HCT116 (cell line): ENCODE data around the gene ZNF845. TPM values are rescaled to one million over a fixed set of nuclear protein-coding genes. Genes with fewer than 3 reads are reported as not detected.

Source experiments
- ATAC-seq: fragments of 200-7000 bp; cut with Tn5 transposase; 2 replicates; pipeline ENCODE4 v1.9.1; 2020; ENCODE audit warnings: mild to moderate bottlenecking, moderate library complexity
- BruUV-seq: library from RNA; stranded (reverse); fragments of 400-500 nt; replicated peaks from 2 replicates; lab custom pipeline; 2021; lab: Mats Ljungman, UMichigan
- CTCF ChIA-PET: fragments of 300-600 bp; sonication (Branson Sonifier 250); formaldehyde crosslinking; loops from one replicate; lab custom pipeline; 2021; ENCODE audit warnings: antibody characterized with exemption; lab: Charles Lee
- POLR2A ChIA-PET: fragments of 300-600, 350-600 bp; sonication (Branson Sonifier 250); formaldehyde crosslinking; loops from one replicate; lab custom pipeline; 2021; ENCODE audit warnings: antibody characterized with exemption; lab: Charles Lee
- RAD21 ChIA-PET, 2 experiments: fragments of 300-600 bp; sonication (Branson Sonifier 250); formaldehyde crosslinking; loops; one replicate each; lab custom pipeline; 2023; ENCODE audit warnings: low total read pairs in 2 of 2; ENCODE audit not compliant: uncharacterized antibody in 2 of 2, unreplicated experiment in 2 of 2, low non-redundant PET in 1 of 2; lab: Charles Lee
- DNase-seq: peaks from one replicate; pipeline ENCODE4 v3.0.0-alpha.2; 2010; ENCODE audit warnings: low read depth, low spot score
- H2AFZ ChIP-seq: fragments of 200-600 bp; shearing (Covaris generic), sonication (generic); 2 replicates; pipeline ENCODE4 v1.6.1; 2017; ENCODE audit warnings: low read depth, mixed run types, mixed read lengths, antibody characterized with exemption, low read length; ENCODE audit not compliant: poor library complexity, severe bottlenecking
- H3K27ac ChIP-seq: 2 replicates; pipeline ENCODE4 v1.5.1; 2012; ENCODE audit warnings: low read depth, low read length
- H3K27me3 ChIP-seq: fragments of 200-600 bp; sonication (generic); 2 replicates; pipeline ENCODE4 v1.6.1; 2016; ENCODE audit warnings: mixed run types, low read length, mixed read lengths; ENCODE audit not compliant: insufficient read depth
- H3K36me3 ChIP-seq, 2 experiments: fragments of 200-500 bp in 1 of 2; fragments of 200-600 bp in 1 of 2; sonication (Bioruptor generic) in 1 of 2; sonication (generic) in 1 of 2; 2 replicates each; pipeline versions ENCODE4 v1.5.1 to v1.6.1; 2014 to 2016; ENCODE audit warnings: low read length in 2 of 2, inconsistent platforms in 1 of 2, mixed read lengths in 1 of 2, mixed run types in 1 of 2; ENCODE audit not compliant: insufficient read depth in 2 of 2, control insufficient read depth in 1 of 2
- H3K4me1 ChIP-seq, 2 experiments: fragments of 200-600 bp in 1 of 2; sonication (generic) in 1 of 2; 2 replicates each; pipeline versions ENCODE4 v1.5.1 to v1.6.1; 2012 to 2017; ENCODE audit warnings: low read length in 2 of 2, inconsistent platforms in 1 of 2, mild to moderate bottlenecking in 1 of 2, mixed read lengths in 1 of 2, mixed run types in 1 of 2, moderate library complexity in 1 of 2; ENCODE audit not compliant: insufficient read depth in 2 of 2, control insufficient read depth in 1 of 2
- H3K4me2 ChIP-seq: fragments of 200-600 bp; sonication (generic); 2 replicates; pipeline ENCODE4 v1.6.1; 2017; ENCODE audit warnings: mixed run types, low read length, mixed read lengths
- H3K4me3 ChIP-seq, 2 experiments: fragments of 200-600 bp in 1 of 2; sonication (generic) in 1 of 2; replicated peaks in 1 of 2; 2 replicates each; pipeline ENCODE4 v1.5.1; 2011 to 2016; ENCODE audit warnings: low read length in 2 of 2, control low read depth in 1 of 2, low read depth in 1 of 2, mild to moderate bottlenecking in 1 of 2, mixed read lengths in 1 of 2, mixed run types in 1 of 2
- H3K79me2 ChIP-seq: fragments of 200-600 bp; sonication (generic); 2 replicates; pipeline ENCODE4 v1.6.1; 2017; ENCODE audit warnings: mild to moderate bottlenecking, mixed run types, low read length, moderate library complexity, mixed read lengths; ENCODE audit not compliant: insufficient read depth
- H3K9ac ChIP-seq: fragments of 200-600 bp; sonication (generic); 2 replicates; pipeline ENCODE4 v1.6.1; 2016; ENCODE audit warnings: low read length, mixed read lengths
- H3K9me2 ChIP-seq: fragments of 200-600 bp; sonication (generic), shearing (Covaris generic); 2 replicates; pipeline ENCODE4 v1.6.1; 2017; ENCODE audit warnings: mixed run types, mild to moderate bottlenecking, moderate library complexity; ENCODE audit not compliant: insufficient read depth
- H3K9me3 ChIP-seq, 2 experiments: fragments of 200-500 bp in 1 of 2; fragments of 200-600 bp in 1 of 2; sonication (Bioruptor generic) in 1 of 2; sonication (generic) in 1 of 2; 2 replicates each; pipeline ENCODE4 v1.6.1; 2014 to 2017; ENCODE audit warnings: low read length in 2 of 2, mixed read lengths in 2 of 2, inconsistent platforms in 1 of 2, low read depth in 1 of 2, mild to moderate bottlenecking in 1 of 2, mixed run types in 1 of 2, moderate library complexity in 1 of 2; ENCODE audit not compliant: control insufficient read depth in 1 of 2, insufficient read depth in 1 of 2
- H4K20me1 ChIP-seq: fragments of 200-600 bp; sonication (generic), shearing (Covaris generic); 2 replicates; pipeline ENCODE4 v1.6.1; 2017; ENCODE audit warnings: mixed run types, mild to moderate bottlenecking, moderate library complexity; ENCODE audit not compliant: insufficient read depth
- CBX3 ChIP-seq: IDR thresholded peaks from 2 replicates; pipeline ENCODE4 v1.6.1; 2012; ENCODE audit warnings: low read depth
- CEBPB ChIP-seq: IDR thresholded peaks from 2 replicates; pipeline ENCODE4 v1.6.1; 2012; ENCODE audit warnings: low read depth
- EGR1 ChIP-seq: IDR thresholded peaks from 2 replicates; pipeline ENCODE4 v1.6.1; 2012; ENCODE audit warnings: low read depth
- ELF1 ChIP-seq: IDR thresholded peaks from 2 replicates; pipeline ENCODE4 v1.6.1; 2012; ENCODE audit warnings: low read depth, borderline replicate concordance
- EZH2phosphoT487 ChIP-seq: fragments of 200-600 bp; IDR thresholded peaks from 2 replicates; pipeline ENCODE4 v1.6.1; 2018; ENCODE audit warnings: antibody characterized with exemption, borderline replicate concordance
- FOSL1 ChIP-seq: IDR thresholded peaks from 2 replicates; pipeline ENCODE4 v1.6.1; 2012; ENCODE audit warnings: low read depth
- POLR2A ChIP-seq: IDR thresholded peaks from 2 replicates; pipeline ENCODE4 v1.7.0; 2011; ENCODE audit warnings: borderline replicate concordance; ENCODE audit not compliant: insufficient read depth, insufficient read length; ENCODE audit errors: extremely low read depth
- SP1 ChIP-seq: IDR thresholded peaks from 2 replicates; pipeline ENCODE4 v1.6.1; 2012; ENCODE audit warnings: low read depth
- TCF7L2 ChIP-seq: IDR thresholded peaks from 2 replicates; pipeline ENCODE4 v1.7.0; 2011; ENCODE audit warnings: borderline replicate concordance, inconsistent platforms; ENCODE audit not compliant: insufficient read depth, insufficient read length; ENCODE audit errors: extremely low read depth
- ZFX ChIP-seq: fragments of 450-650 bp; IDR thresholded peaks from 2 replicates; pipeline ENCODE4 v1.6.1; 2017
- ZNF274 ChIP-seq: fragments of 200-500 bp; sonication (Bioruptor generic); IDR thresholded peaks from 2 replicates; pipeline ENCODE4 v1.6.1; 2014; ENCODE audit warnings: mild to moderate bottlenecking, low read depth, low read length, inconsistent platforms
- intact Hi-C: fragments of 100-400 bp; cut with micrococcal nuclease; formaldehyde crosslinking; loops from 2 replicates; pipeline ENCODE4 v1.10.0; 2022
- total RNA-seq: library from RNA; stranded (reverse); gene quantifications from one replicate; pipeline ENCODE4 v1.2.1, GENCODE V29; 2021; ENCODE audit not compliant: unreplicated experiment
- TF ChIP-seq, protein P1 (sequence below): IDR thresholded peaks from 2 replicates; pipeline ENCODE4 v1.6.1; 2011; ENCODE audit warnings: mild to moderate bottlenecking, low read length, moderate library complexity; ENCODE audit not compliant: insufficient replicate concordance; ENCODE audit errors: extremely low read depth
- TF ChIP-seq, protein P2 (sequence below): IDR thresholded peaks from 2 replicates; pipeline ENCODE4 v1.6.1; 2012
- TF ChIP-seq, protein P3 (sequence below): IDR thresholded peaks from 2 replicates; pipeline ENCODE4 v1.6.1; 2012
- TF ChIP-seq, protein P4 (sequence below), 3 experiments: fragments of 200-600 bp in 1 of 3; sonication (generic) in 1 of 3; IDR thresholded peaks in 2 of 3; conservative IDR thresholded peaks in 1 of 3; 2 replicates each; pipeline ENCODE4 v1.5.1; 2012 to 2017; ENCODE audit warnings: low read depth in 2 of 3, low read length in 2 of 3, antibody characterized with exemption in 1 of 3, borderline replicate concordance in 1 of 3, control low read depth in 1 of 3, mild to moderate bottlenecking in 1 of 3, mixed read lengths in 1 of 3, mixed run types in 1 of 3, moderate library complexity in 1 of 3; ENCODE audit not compliant: insufficient read depth in 1 of 3

ZNF845 gene
- total RNA-seq, 1 experiment from 2014 or later: 5.4 TPM

DNA sequence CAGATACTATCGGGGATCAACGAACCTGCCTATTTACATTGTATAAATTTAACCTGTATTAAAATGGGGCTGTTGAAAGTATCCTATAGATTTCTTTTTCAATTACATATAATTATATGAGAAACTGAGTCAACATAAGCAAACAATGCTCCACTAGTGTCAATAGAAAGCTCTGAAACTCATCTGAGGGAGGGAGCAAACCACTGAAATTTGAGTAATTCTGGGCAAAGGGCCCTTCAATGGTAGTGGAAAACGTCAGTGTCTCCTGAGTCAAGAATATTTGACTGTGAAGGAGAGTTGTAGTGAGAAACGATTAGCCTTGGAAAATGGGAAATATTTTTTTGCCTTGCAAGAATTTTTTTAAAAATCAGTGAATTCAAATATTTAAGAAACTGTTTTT is 48.5 kb upstream of the ZNF845 start (continued):
- TF ChIP-seq TCF7L2: no peak
- no peak for TF ChIP-seq EGR1
- no peak for TF ChIP-seq SP1
- TF ChIP-seq ZNF274: no peak
- TF ChIP-seq FOSL1: no peak
- TF ChIP-seq, protein P1, sequence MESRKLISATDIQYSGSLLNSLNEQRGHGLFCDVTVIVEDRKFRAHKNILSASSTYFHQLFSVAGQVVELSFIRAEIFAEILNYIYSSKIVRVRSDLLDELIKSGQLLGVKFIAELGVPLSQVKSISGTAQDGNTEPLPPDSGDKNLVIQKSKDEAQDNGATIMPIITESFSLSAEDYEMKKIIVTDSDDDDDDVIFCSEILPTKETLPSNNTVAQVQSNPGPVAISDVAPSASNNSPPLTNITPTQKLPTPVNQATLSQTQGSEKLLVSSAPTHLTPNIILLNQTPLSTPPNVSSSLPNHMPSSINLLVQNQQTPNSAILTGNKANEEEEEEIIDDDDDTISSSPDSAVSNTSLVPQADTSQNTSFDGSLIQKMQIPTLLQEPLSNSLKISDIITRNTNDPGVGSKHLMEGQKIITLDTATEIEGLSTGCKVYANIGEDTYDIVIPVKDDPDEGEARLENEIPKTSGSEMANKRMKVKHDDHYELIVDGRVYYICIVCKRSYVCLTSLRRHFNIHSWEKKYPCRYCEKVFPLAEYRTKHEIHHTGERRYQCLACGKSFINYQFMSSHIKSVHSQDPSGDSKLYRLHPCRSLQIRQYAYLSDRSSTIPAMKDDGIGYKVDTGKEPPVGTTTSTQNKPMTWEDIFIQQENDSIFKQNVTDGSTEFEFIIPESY: no peak
- TF ChIP-seq ZFX: no peak
- TF ChIP-seq, protein P2, sequence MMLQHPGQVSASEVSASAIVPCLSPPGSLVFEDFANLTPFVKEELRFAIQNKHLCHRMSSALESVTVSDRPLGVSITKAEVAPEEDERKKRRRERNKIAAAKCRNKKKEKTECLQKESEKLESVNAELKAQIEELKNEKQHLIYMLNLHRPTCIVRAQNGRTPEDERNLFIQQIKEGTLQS: no peak
- TF ChIP-seq, all 23 proteins: peak for 0

DNA sequence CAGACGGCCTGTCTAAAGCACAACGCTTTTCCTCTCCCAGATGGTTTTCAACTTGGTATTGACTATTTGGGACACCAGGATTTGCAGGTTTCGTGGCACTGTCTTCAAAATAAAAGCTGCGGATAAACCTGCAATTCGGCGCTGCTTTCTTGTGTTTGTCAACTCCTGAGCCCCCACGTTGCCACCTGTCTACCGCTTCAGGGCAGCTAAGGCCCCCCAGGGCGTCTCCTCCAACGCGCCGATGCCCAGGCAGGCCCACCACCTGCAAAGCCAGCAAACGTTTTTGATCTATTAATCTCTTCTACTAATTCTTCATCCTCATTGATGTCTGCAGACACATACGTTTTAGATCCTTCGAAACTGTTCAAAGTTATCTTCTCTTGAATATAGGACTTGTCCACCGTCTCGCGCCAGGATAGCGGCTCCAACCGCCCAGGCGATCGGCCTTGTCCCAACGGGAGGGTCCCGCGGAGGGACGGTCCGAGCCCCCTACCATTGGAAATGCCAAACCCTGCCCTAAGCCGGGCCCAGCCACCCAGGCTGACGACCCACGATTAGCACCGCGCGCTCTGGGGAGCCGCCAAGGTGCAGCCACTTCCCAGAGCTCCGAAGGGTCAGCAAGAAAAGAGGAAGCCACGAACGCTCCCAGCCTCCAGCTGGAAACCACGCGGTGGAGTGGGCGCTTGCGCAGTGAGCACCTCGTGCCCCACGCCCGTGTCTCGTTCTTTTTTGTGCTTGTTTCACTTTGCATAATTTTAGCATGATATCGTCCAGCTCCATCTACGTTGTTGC is 42.6 kb upstream of the ZNF845 start:
- no TSS peak for BruUV-seq
- Histone ChIP-seq H3K9me3 (peaks cover 15 to 26% of the 10 kb centered on the region in 2 experiments; a peak in 2 of 4 replicates), H3K4me2 (no peak overlapping the region), H3K4me3 (no peak overlapping the region), H3K36me3 (no peaks in the 10 kb centered on the region), H3K9me2 (no peaks in the 10 kb centered on the region), H2AFZ (no peak overlapping the region), H4K20me1 (no peaks in the 10 kb centered on the region), H3K79me2 (no peaks in the 10 kb centered on the region), H3K27me3 (no peaks in the 10 kb centered on the region), H3K9ac (no peak overlapping the region), H3K4me1 (no peaks in the 10 kb centered on the region), H3K27ac (no peak overlapping the region)
- POLR2A ChIA-PET: no interaction called here
- RAD21 ChIA-PET: no interaction called here
- no peak for DNase-seq
- TF ChIP-seq, protein P3, sequence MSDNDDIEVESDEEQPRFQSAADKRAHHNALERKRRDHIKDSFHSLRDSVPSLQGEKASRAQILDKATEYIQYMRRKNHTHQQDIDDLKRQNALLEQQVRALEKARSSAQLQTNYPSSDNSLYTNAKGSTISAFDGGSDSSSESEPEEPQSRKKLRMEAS: no peak
- TF ChIP-seq EZH2phosphoT487 (no peak), ELF1 (no peak), ZFX (no peak), POLR2A (no peak), SP1 (no peak), CBX3 (no peak), CEBPB (no peak)
- TF ChIP-seq, protein P4, sequence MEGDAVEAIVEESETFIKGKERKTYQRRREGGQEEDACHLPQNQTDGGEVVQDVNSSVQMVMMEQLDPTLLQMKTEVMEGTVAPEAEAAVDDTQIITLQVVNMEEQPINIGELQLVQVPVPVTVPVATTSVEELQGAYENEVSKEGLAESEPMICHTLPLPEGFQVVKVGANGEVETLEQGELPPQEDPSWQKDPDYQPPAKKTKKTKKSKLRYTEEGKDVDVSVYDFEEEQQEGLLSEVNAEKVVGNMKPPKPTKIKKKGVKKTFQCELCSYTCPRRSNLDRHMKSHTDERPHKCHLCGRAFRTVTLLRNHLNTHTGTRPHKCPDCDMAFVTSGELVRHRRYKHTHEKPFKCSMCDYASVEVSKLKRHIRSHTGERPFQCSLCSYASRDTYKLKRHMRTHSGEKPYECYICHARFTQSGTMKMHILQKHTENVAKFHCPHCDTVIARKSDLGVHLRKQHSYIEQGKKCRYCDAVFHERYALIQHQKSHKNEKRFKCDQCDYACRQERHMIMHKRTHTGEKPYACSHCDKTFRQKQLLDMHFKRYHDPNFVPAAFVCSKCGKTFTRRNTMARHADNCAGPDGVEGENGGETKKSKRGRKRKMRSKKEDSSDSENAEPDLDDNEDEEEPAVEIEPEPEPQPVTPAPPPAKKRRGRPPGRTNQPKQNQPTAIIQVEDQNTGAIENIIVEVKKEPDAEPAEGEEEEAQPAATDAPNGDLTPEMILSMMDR (IDR thresholded peaks at IDR 0.05 in 2 of 3, conservative IDR thresholded peaks at IDR 0.05 in 1 of 3; ENCODE audit: borderline replicate concordance in 1 of 3, insufficient read depth in 1 of 3, low read depth in 2 of 3, low read length in 2 of 3): no peak
- intact Hi-C loops: no loop called here
- no peak for ATAC-seq
- CTCF ChIA-PET: no interaction called here
